ENCODE results near the gene FUOM. TPM values are rescaled to one million over a fixed set of nuclear protein-coding genes. Genes with fewer than 3 reads are reported as not detected.

The FUOM gene
- polyA plus RNA-seq, 3 donors = 29.8 to 56.8 (median 39.0) TPM

DNA sequence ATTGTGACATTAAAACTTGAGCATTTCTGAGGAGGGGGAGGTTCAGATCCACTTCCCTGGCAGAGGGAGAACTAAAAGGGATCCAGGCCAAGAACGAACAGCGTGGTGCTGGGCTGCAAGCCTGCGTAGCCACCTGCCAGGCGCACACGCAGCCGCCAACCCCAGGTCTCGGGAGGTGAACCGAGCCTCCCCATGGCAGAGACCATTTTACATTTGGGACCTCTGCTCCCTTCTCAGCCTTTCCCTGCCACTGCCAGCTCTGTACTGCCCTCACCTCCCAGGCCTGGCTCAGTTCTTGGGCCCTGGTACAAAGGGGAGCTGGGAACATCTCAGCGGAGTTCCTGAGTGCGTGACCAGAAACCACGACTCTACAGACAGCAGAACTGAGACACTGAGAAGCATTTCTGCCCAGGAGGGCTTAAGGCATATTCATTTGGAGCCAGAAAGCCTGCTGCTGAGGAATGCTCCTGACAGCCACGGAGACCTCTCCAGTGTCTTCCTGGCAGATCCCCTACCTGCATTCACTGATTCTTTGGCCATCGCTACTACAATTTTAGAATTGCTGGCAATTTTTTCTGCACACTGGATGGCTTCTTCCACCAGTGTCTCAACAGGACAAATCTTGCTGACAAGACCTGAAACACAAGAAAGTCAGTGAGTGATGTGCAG is 7.8 kb upstream of the FUOM start:
- Mint-ChIP-seq H3K4me3 (no peak overlapping the region), H3K36me3 (peaks cover 67 to 82% of the 10 kb centered on the region in 2 donors), H3K27me3 (ENCODE audit: low read depth in 3 of 3) (peaks cover 0 to 2% (median 0%) of the 10 kb centered on the region in 3 donors), H3K27ac (peak overlapping the region in 1 of 7 donors; percentile 3), H3K4me1 (no peaks in the 10 kb centered on the region), H3K9me3 (no peaks in the 10 kb centered on the region)
- Histone ChIP-seq H2AFZ (ENCODE audit: insufficient read depth, low read depth, low read length, poor library complexity, severe bottlenecking) (no peak overlapping the region), H3K4me2 (replicated peaks; ENCODE audit: extremely low read depth, low read length, poor library complexity, severe bottlenecking) (no peak overlapping the region), H3K27me3 (ENCODE audit: control insufficient read depth in 2 of 2, insufficient read depth in 2 of 2, low read length in 2 of 2) (no peaks in the 10 kb centered on the region), H3K9me3 (replicated peaks in 1 of 2; ENCODE audit: control insufficient read depth in 1 of 2, insufficient read depth in 1 of 2, low read length in 2 of 2) (no peaks in the 10 kb centered on the region), H3K79me2 (ENCODE audit: insufficient read depth, low read length) (no peaks in the 10 kb centered on the region), H3K9ac (ENCODE audit: insufficient read depth, low read length, poor library complexity, severe bottlenecking) (no peak overlapping the region), H4K20me1 (ENCODE audit: insufficient read depth, low read length) (no peaks in the 10 kb centered on the region), H3K36me3 (replicated peaks in 1 of 2; ENCODE audit: control insufficient read depth in 1 of 2, insufficient read depth in 2 of 2, low read length in 2 of 2) (peaks cover 71 to 83% of the 10 kb centered on the region in 2 donors), H3K4me3 (replicated peaks in 1 of 3; ENCODE audit: low read depth in 2 of 3, low read length in 3 of 3) (no peak overlapping the region), H3K4me1 (ENCODE audit: control insufficient read depth in 1 of 2, insufficient read depth in 2 of 2, low read length in 2 of 2) (no peaks in the 10 kb centered on the region), H3K27ac (ENCODE audit: low read depth in 1 of 2, low read length in 2 of 2) (no peak overlapping the region)
- no peak for DNase-seq
- intact Hi-C loops (cut with micrococcal nuclease) = no loop called here
- TF ChIP-seq, protein P1, sequence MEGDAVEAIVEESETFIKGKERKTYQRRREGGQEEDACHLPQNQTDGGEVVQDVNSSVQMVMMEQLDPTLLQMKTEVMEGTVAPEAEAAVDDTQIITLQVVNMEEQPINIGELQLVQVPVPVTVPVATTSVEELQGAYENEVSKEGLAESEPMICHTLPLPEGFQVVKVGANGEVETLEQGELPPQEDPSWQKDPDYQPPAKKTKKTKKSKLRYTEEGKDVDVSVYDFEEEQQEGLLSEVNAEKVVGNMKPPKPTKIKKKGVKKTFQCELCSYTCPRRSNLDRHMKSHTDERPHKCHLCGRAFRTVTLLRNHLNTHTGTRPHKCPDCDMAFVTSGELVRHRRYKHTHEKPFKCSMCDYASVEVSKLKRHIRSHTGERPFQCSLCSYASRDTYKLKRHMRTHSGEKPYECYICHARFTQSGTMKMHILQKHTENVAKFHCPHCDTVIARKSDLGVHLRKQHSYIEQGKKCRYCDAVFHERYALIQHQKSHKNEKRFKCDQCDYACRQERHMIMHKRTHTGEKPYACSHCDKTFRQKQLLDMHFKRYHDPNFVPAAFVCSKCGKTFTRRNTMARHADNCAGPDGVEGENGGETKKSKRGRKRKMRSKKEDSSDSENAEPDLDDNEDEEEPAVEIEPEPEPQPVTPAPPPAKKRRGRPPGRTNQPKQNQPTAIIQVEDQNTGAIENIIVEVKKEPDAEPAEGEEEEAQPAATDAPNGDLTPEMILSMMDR (IDR thresholded peaks at IDR 0.05) = no peak
- 93% methylated on average over 13 of the region's 13 CpGs for WGBS (ENCODE audit: insufficient coverage)

DNA sequence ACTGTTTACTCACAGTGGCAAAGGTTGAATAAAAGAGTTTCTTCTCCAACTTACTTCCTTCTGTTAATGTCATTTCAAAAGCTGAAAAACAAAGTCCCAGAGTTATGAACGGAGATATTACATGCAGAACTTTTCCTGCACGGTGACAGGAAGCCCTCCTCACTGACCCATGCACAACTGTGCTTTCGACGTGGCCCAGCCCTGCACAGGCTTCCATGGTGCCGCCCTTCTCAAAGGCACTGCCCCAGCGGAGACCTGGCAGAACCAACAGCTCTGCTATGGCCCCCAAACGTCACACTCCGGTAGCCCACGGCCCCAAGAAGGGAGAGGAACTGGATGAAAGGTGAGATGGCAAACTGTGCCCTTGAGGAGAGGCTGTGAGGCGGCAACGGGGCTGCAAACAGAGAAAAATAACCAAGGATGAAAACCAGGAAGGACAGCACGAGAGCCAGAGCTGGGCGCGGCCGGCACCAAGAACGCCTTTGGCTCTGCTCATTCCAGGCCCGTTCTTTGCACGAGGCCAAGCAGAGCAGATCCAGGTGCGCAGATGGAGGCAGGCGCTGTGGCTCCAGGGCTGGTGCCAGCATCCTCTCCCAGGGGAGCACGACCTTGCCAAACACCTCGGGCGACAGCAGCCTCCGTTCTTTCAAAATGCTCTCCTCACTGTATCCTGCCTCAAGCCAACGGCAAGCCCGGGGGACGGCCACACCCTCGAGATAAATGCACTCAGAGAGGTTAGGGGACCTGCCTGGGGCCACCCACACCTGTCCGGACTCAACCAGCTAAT is 7.0 kb upstream of the FUOM start:
- H3K4me2 ChIP-seq (replicated peaks; ENCODE audit: extremely low read depth, low read length, poor library complexity, severe bottlenecking) = no peak overlapping the region
- no peaks in the 10 kb centered on the region for H3K4me1 ChIP-seq (ENCODE audit: control insufficient read depth in 1 of 2, insufficient read depth in 2 of 2, low read length in 2 of 2)
- no peaks in the 10 kb centered on the region for H4K20me1 ChIP-seq (ENCODE audit: insufficient read depth, low read length)
- H3K4me3 Mint-ChIP-seq = no peak overlapping the region
- no peak overlapping the region for H3K4me3 ChIP-seq (replicated peaks in 1 of 3; ENCODE audit: low read depth in 2 of 3, low read length in 3 of 3)
- no peaks in the 10 kb centered on the region for H3K79me2 ChIP-seq (ENCODE audit: insufficient read depth, low read length)
- intact Hi-C loops (cut with micrococcal nuclease) = no loop called here
- peaks cover 61 to 74% of the 10 kb centered on the region in 2 donors for H3K36me3 Mint-ChIP-seq
- no peaks in the 10 kb centered on the region for H3K4me1 Mint-ChIP-seq
- no peak for DNase-seq
- no peak overlapping the region for H2AFZ ChIP-seq (ENCODE audit: insufficient read depth, low read depth, low read length, poor library complexity, severe bottlenecking)
- no peak overlapping the region for H3K9ac ChIP-seq (ENCODE audit: insufficient read depth, low read length, poor library complexity, severe bottlenecking)
- H3K27ac Mint-ChIP-seq = peak overlapping the region in 1 of 7 donors; percentile 3
- H3K27me3 ChIP-seq (ENCODE audit: control insufficient read depth in 2 of 2, insufficient read depth in 2 of 2, low read length in 2 of 2) = no peaks in the 10 kb centered on the region
- WGBS (ENCODE audit: insufficient coverage) = 95% methylated on average over 27 of the region's 29 CpGs
- peaks cover 0 to 2% (median 0%) of the 10 kb centered on the region in 3 donors for H3K27me3 Mint-ChIP-seq (ENCODE audit: low read depth in 3 of 3)
- TF ChIP-seq, protein P1 (IDR thresholded peaks at IDR 0.05) = no peak
- no peak overlapping the region for H3K27ac ChIP-seq (ENCODE audit: low read depth in 1 of 2, low read length in 2 of 2)
- peaks cover 64 to 75% of the 10 kb centered on the region in 2 donors for H3K36me3 ChIP-seq (replicated peaks in 1 of 2; ENCODE audit: control insufficient read depth in 1 of 2, insufficient read depth in 2 of 2, low read length in 2 of 2)
- H3K9me3 ChIP-seq (replicated peaks in 1 of 2; ENCODE audit: control insufficient read depth in 1 of 2, insufficient read depth in 1 of 2, low read length in 2 of 2) = no peaks in the 10 kb centered on the region
- no peaks in the 10 kb centered on the region for H3K9me3 Mint-ChIP-seq
